ENCODE measurements around the gene ARMH2.
A peak's percentile ranks its signal among the peaks of the same experiment; 100 is the strongest.

Gene ARMH2

GRCh38 chr6:24798740-24799540 is at the start of gene ARMH2:
TSS of gene ARMH2 (minus strand) at chr6:24798917. CDS start at chr6:24798857, 60 bp downstream.
- DNase-seq, result no peak

GRCh38 chr6:24848461-24848860 is 49.7 kb upstream of the ARMH2 start:
- DNase-seq, result no peak

GRCh38 chr6:24847402-24847801 is 48.7 kb upstream of the ARMH2 start:
- DNase-seq, result no peak

GRCh38 chr6:24845578-24845977 is 46.9 kb upstream of the ARMH2 start:
- DNase-seq, result no peak

GRCh38 chr6:24844903-24845302 is 46.2 kb upstream of the ARMH2 start:
- DNase-seq, result no peak

- no peak for DNase-seq
Observed at GRCh38 chr6:24844061-24844460, 45.3 kb upstream of the ARMH2 start.

GRCh38 chr6:24840187-24840586 is 41.5 kb upstream of the ARMH2 start:
- no peak for DNase-seq

- DNase-seq, result no peak
Observed at GRCh38 chr6:24838994-24839393, 40.3 kb upstream of the ARMH2 start.

GRCh38 chr6:24838081-24838480 is 39.4 kb upstream of the ARMH2 start:
- no peak for DNase-seq

GRCh38 chr6:24836109-24836508 is 37.4 kb upstream of the ARMH2 start:
- peak; percentile 38 for DNase-seq

- DNase-seq, result no peak
Observed at GRCh38 chr6:24833711-24834386, 35.1 kb upstream of the ARMH2 start.

- DNase-seq, result no peak
Observed at GRCh38 chr6:24832794-24833193, 34.1 kb upstream of the ARMH2 start.

GRCh38 chr6:24831771-24832716 is 33.3 kb upstream of the ARMH2 start:
- DNase-seq, result peak; percentile 8

GRCh38 chr6:24829657-24830056 is 30.9 kb upstream of the ARMH2 start:
- no peak for DNase-seq

GRCh38 chr6:24827970-24828369 is 29.3 kb upstream of the ARMH2 start:
- no peak for DNase-seq

- no peak for DNase-seq
Observed at GRCh38 chr6:24827162-24827561, 28.4 kb upstream of the ARMH2 start.

GRCh38 chr6:24825130-24825630 is 26.5 kb upstream of the ARMH2 start:
- no peak for DNase-seq

GRCh38 chr6:24824142-24824938 is 25.6 kb upstream of the ARMH2 start:
- DNase-seq, result no peak

GRCh38 chr6:24823185-24823584 is 24.5 kb upstream of the ARMH2 start:
- no peak for DNase-seq

- DNase-seq, result no peak
Observed at GRCh38 chr6:24822696-24823095, 24.0 kb upstream of the ARMH2 start.

GRCh38 chr6:24821860-24822444 is 23.2 kb upstream of the ARMH2 start:
- no peak for DNase-seq

- DNase-seq, result no peak
Observed at GRCh38 chr6:24818346-24818745, 19.6 kb upstream of the ARMH2 start.

Data from eye (tissue), 1 donor.